Heart left ventricle (tissue), 16 donors: ENCODE data around the gene RAB6A. TPM values are rescaled to one million over a fixed set of nuclear protein-coding genes. Genes with fewer than 3 reads are reported as not detected.

ENCODE experiments used
- ATAC-seq, 4 donors: fragments of 200-7000 bp; cut with Tn5 transposase; one replicate each; pipeline ENCODE4 v1.9.1; 2020 to 2022; ENCODE audit warnings: moderate library complexity in 4 of 4, mild to moderate bottlenecking in 3 of 4, moderate number of reproducible peaks in 1 of 4
- DNase-seq, 5 donors: peaks; one replicate each; pipeline ENCODE4 v3.0.0-alpha.2; 2020
- H3K27ac ChIP-seq, 12 donors: fragments of 200-600 bp; sonication (generic) in 4 of 12; one replicate each; pipeline versions ENCODE4 v1.5.0 to v1.8.0; 2016 to 2022; ENCODE audit warnings: mild to moderate bottlenecking in 2 of 12
- H3K27me3 ChIP-seq, 9 donors: fragments of 200-600 bp; sonication (generic) in 2 of 9; one replicate each; pipeline versions ENCODE4 v1.5.1 to v1.8.0; 2016 to 2022; ENCODE audit warnings: mild to moderate bottlenecking in 3 of 9
- H3K36me3 ChIP-seq, 9 donors: fragments of 200-600 bp; sonication (generic) in 2 of 9; one replicate each; pipeline versions ENCODE4 v1.5.0 to v1.8.0; 2018 to 2022; ENCODE audit warnings: mild to moderate bottlenecking in 2 of 9
- H3K4me1 ChIP-seq, 12 donors: fragments of 200-600 bp; sonication (generic) in 4 of 12; one replicate each; pipeline versions ENCODE4 v1.5.0 to v1.8.0; 2016 to 2022; ENCODE audit warnings: mild to moderate bottlenecking in 3 of 12
- H3K4me3 ChIP-seq, 12 donors: fragments of 200-600 bp; sonication (generic) in 4 of 12; one replicate each; pipeline versions ENCODE4 v1.5.0 to v1.8.0; 2017 to 2022; ENCODE audit warnings: mild to moderate bottlenecking in 9 of 12, moderate library complexity in 4 of 12
- H3K9me3 ChIP-seq, 12 donors: fragments of 200-600 bp; sonication (generic) in 4 of 12; one replicate each; pipeline versions ENCODE4 v1.5.0 to v1.8.0; 2016 to 2022; ENCODE audit warnings: mild to moderate bottlenecking in 1 of 12
- POLR2A ChIP-seq, 2 donors: fragments of 450-650 bp; IDR thresholded peaks; one replicate each; pipeline ENCODE4 v1.6.1; 2017; ENCODE audit warnings: antibody characterized with exemption in 2 of 2, mild to moderate bottlenecking in 2 of 2, moderate library complexity in 2 of 2
- WGBS, 4 donors: extraction: QIAGEN DNeasy Blood & Tissue Kit in 2 of 4; methylation state at CpG; one replicate each; pipeline versions ENCODE4 v1.1.5 to v1.1.7; 2013 to 2018; 5-methylcytosine and 5-hydroxymethylcytosine counted together
- intact Hi-C, 10 donors: fragments of 100-400 bp; cut with DNase I; formaldehyde crosslinking; loops; one replicate each; pipeline versions ENCODE4 v1.11.1 to v1.14.2; 2022
- polyA plus RNA-seq, 2 donors: library from polyadenylated mRNA; stranded (reverse); fragments of 200-250 nt; gene quantifications; one replicate each; pipeline ENCODE4 v1.2.3, GENCODE V29; 2013
- total RNA-seq, 9 donors: library from RNA; depleted of rRNA in 2 of 9; stranded (reverse); fragments of >200 nt in 2 of 9; fragmentation: NEBNext Ultra II Directional in 3 of 9; extraction: Animal tissue kit (Norgen Biotek cat#: 25700) in 3 of 9; gene quantifications; one replicate each; pipeline versions ENCODE4 v1.1.0 to v1.2.4, GENCODE V29; 2016 to 2023
- TF ChIP-seq, protein P1 (sequence below), 12 donors: fragments of 200-600 bp; sonication (generic) in 4 of 12; IDR thresholded peaks; one replicate each; pipeline versions ENCODE4 v1.5.0 to v1.8.0; 2018 to 2022; ENCODE audit warnings: antibody characterized with exemption in 12 of 12, mild to moderate bottlenecking in 5 of 12
- donor health status: ischemic (EF 13 %, LVEDD 7.1; RV severe dilation, severe dysfunction).
- donor health status: healthy with polysubstance abuse.
- donor health status: DM: no; HTN: yes; CAD: no.
- donor health status: DM: no; HTN: no; CAD: no.
- donor health status: ischemic (EF 25% LVEDD 6.9; RV normal size, moderate dysfunction).
- donor health status: ischemic (EF 25% LVEDD 5.7; RV mildly dilated, moderate dysfunction).
- donor health status: healthy.
- donor health status: DM: yes; HTN: yes; CAD: no.
- donor health status: ischemic (EF 35%, LVEDD 5.7; RV mildly dilated, moderate dysfunction).
- donor health status: nonischemic (EF 11% LVEDD 7.7; RV severe dilation, severe dysfunction).
- donor health status: DM: yes; HTN: yes; CAD: no.
- donor health status: PGD.
- donor health status: ischemic (EF 29% LVEDD 5.4; RV normal size, mild dysfunction).
- donor health status: nonischemic (EF 23%, LVEDD 6.1; RV moderate dilation, normal function).

The RAB6A gene
- total and polyA plus RNA-seq, 11 donors = 41.7 to 143 (median 117) TPM

DNA sequence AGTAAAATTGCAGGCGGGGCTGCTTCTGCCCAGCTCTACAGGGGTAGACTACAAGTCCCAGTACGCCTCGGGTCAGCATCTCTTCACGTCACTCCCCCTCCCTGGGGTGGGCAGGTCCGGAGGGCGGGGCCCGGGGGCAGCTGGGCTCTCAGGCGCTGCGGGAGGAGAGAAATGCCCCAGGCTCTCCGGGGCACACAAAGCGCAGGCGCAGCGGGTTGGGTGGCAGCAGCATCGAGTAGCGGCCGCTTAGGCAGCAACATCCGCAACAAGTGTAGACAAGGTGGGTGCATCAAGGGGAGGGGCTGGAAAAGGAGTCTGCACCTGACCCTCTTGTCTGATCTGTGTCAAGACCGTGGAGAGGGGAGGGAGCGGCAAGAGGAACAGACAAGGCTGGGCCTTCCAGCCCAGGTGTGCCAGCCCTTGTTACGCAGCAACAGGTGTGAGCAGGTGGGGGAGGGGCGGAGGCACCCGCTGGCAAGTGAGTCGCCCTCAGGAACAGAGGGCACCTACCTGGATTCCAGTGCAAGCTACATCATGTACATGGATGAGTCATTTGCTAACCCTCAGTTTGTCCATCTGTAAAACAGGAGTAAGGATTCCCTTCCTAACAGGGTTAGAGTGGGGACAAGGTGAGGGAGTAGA lies 113.3 kb downstream of the RAB6A start:
- peak; percentile 89 to 94 (median 93) for DNase-seq
- intact Hi-C loops = no loop called here
- ATAC-seq = peak; percentile 96 to 99 (median 98)
- Histone ChIP-seq H3K4me3 (peak overlapping the region in 9 of 12 donors; percentile 15 to 52 (median 39)), H3K36me3 (no peaks in the 10 kb centered on the region), H3K9me3 (no peaks in the 10 kb centered on the region), H3K4me1 (peaks cover 0 to 24% (median 6%) of the 10 kb centered on the region in 12 donors), H3K27ac (peak overlapping the region in 1 of 12 donors; percentile 15), H3K27me3 (peaks cover 0 to 11% (median 0%) of the 10 kb centered on the region in 9 donors)
- TF ChIP-seq, protein P1, sequence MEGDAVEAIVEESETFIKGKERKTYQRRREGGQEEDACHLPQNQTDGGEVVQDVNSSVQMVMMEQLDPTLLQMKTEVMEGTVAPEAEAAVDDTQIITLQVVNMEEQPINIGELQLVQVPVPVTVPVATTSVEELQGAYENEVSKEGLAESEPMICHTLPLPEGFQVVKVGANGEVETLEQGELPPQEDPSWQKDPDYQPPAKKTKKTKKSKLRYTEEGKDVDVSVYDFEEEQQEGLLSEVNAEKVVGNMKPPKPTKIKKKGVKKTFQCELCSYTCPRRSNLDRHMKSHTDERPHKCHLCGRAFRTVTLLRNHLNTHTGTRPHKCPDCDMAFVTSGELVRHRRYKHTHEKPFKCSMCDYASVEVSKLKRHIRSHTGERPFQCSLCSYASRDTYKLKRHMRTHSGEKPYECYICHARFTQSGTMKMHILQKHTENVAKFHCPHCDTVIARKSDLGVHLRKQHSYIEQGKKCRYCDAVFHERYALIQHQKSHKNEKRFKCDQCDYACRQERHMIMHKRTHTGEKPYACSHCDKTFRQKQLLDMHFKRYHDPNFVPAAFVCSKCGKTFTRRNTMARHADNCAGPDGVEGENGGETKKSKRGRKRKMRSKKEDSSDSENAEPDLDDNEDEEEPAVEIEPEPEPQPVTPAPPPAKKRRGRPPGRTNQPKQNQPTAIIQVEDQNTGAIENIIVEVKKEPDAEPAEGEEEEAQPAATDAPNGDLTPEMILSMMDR (IDR thresholded peaks at IDR 0.05) = no peak
- no peak for TF ChIP-seq POLR2A (IDR thresholded peaks at IDR 0.05)
- WGBS, 4 donors = 14 to 19% (median 15%) methylated on average over 17 to 23 of the region's 23 CpGs

DNA sequence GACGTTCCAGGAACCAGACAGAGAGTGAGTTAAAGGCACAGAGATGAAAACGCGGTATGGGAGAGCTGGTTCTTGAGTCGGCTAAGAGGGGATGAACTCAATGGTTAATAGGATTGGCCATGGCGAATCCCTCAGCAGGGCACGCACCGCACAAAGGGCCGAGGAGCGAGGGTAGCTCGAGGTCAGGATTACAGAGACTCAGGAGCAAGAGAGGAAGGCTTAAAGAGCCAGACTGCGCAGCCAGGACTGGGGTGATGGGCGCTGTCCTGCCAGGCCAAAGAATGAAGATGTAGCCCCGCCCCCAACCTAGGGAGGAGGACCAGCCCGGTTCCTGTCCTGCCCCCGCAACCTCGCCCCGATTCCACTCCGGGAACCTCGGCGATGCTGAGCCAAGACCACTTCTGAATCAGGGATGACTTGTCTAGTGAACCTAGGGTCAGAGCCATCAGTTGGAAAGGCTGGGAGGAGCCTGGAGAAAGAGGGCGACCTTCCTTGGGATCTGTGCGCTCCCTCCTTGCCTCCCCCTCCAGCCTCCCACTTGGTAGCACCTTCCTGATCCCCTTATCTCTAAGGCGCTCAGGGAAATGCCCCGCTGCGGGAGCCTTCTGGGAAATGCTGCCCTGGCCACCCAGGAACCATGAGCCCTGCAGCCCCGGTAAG lies 114.8 kb downstream of the RAB6A start, which contains the start of gene PLEKHB1:
TSS of gene PLEKHB1 (plus strand) at position 610 of the 660 bp plus-strand sequence. CDS start at position 638, 28 bp downstream.
- Histone ChIP-seq H3K27me3 (peaks cover 0 to 11% (median 0%) of the 10 kb centered on the region in 9 donors), H3K4me1 (peaks cover 0 to 24% (median 6%) of the 10 kb centered on the region in 12 donors), H3K27ac (peak within 1 kb of the TSS in 2 of 12 donors; percentile 7 to 22), H3K9me3 (no peaks in the 10 kb centered on the region), H3K36me3 (no peaks in the 10 kb centered on the region), H3K4me3 (peak within 1 kb of the TSS in 9 of 12 donors; percentile 15 to 52 (median 39))
- DNase-seq (no peak), ATAC-seq (peak in 1 of 4 donors; percentile 17)
- WGBS, 4 donors = 46 to 59% (median 57%) methylated on average over 21 to 26 of the region's 26 CpGs
- no peak for TF ChIP-seq POLR2A (IDR thresholded peaks at IDR 0.05)
- TF ChIP-seq, protein P1 (IDR thresholded peaks at IDR 0.05) = no peak
- intact Hi-C loops = no loop called here

DNA sequence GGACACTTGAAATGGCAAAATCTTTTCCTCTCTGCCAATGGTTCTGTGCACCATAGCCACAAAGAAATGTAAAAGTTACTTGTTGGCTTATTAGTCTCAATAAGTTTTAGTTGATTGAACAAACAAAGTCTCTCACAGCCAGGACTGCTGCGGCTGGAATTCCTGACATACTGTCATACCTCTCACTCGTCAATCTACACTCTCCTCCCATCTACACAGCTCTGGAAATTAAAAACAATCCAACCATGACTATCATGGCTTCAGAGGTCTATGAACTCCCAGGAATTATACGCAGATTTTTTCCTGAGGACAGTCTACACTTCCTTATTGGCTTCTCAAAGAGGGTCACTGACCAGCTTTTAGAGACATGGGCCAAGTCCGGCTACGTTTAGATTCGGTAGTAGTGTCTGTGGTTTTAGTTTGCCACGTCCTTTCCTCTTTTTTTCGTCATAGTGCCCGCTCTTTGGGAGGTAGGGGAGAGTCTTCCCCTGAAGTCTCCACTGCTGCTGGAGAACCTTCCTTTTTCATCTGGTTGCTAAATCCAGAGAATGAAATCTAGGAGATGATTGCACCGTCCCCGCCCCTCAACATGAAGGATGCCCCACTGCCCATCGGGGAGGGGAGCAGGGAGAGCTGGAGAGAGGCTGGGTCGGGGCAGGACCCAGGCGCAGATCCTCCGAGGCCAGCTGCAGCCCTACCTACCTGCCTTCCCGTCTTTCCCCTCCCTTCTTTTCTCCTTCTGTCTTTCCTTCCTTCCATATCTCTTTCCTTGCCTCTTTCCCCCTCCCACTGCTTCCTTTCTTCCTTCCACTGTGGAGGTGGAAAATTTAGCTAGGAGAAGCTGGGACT lies 115.5 kb downstream of the RAB6A start:
- intact Hi-C loops = no loop called here
- Histone ChIP-seq H3K4me1 (peaks cover 0 to 24% (median 6%) of the 10 kb centered on the region in 12 donors), H3K4me3 (peak overlapping the region in 4 of 12 donors; percentile 3 to 26 (median 14)), H3K27me3 (peaks cover 0 to 11% (median 0%) of the 10 kb centered on the region in 9 donors), H3K36me3 (no peaks in the 10 kb centered on the region), H3K27ac (peak overlapping the region in 2 of 12 donors; percentile 7 to 22), H3K9me3 (no peaks in the 10 kb centered on the region)
- no peak for ATAC-seq
- DNase-seq = no peak
- WGBS, 4 donors = 47 to 58% (median 54%) methylated on average over 16 of the region's 16 CpGs
- TF ChIP-seq POLR2A (IDR thresholded peaks at IDR 0.05) = no peak

DNA sequence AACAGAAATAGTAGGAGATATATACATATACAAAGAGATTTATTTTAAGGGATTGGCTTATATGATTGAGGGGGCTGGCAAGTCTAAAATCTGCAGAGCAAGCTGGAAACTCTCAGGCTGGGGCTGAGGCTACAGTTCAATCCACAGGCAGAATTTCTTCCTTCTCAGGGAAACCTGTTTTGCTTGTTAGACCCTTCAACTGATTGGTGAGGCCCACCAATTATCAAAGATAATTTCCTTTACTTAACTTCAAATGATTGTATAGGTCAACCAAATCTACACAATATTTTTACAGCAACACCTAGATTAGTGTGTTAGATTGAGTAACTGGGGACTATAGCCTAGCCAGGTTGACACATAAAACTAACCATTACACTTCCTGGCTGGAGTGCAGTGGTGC lies 119.2 kb downstream of the RAB6A start:
- DNase-seq = no peak
- intact Hi-C loops = no loop called here
- Histone ChIP-seq H3K27me3 (peaks cover 0 to 11% (median 0%) of the 10 kb centered on the region in 9 donors), H3K4me3 (no peak overlapping the region), H3K4me1 (peaks cover 0 to 13% (median 0%) of the 10 kb centered on the region in 12 donors), H3K9me3 (no peaks in the 10 kb centered on the region), H3K27ac (no peak overlapping the region), H3K36me3 (no peaks in the 10 kb centered on the region)
- TF ChIP-seq, protein P1 (IDR thresholded peaks at IDR 0.05) = no peak
- no peak for TF ChIP-seq POLR2A (IDR thresholded peaks at IDR 0.05)
- no peak for ATAC-seq
